HepG2 (cell line): ENCODE measurements around the gene IL17C.

ENCODE experiments used
- NFE2L2 ChIP-seq: fragments of 150-350 bp; IDR thresholded peaks from 2 replicates; pipeline ENCODE4 v1.6.1; 2014; ENCODE audit warnings: low read length
- PITX1 ChIP-seq: sonication (generic); formaldehyde crosslinking; IDR thresholded peaks from 2 replicates; pipeline ENCODE4 v1.5.1; 2020; ENCODE audit warnings: mild to moderate bottlenecking, missing genetic modification reagents
- ZHX1 ChIP-seq: sonication (generic); formaldehyde crosslinking; IDR thresholded peaks from 2 replicates; pipeline ENCODE4 v1.8.1; 2022; ENCODE audit warnings: low read depth, mild to moderate bottlenecking, missing genetic modification reagents
- ZNF251 ChIP-seq: sonication (generic); formaldehyde crosslinking; IDR thresholded peaks from 2 replicates; pipeline ENCODE4 v1.9.0; 2021; ENCODE audit warnings: mild to moderate bottlenecking, missing genetic modification reagents
- TF ChIP-seq, protein P1 (sequence below): sonication (generic); formaldehyde crosslinking; IDR thresholded peaks from 2 replicates; pipeline ENCODE4 v1.5.0; 2020; ENCODE audit warnings: mild to moderate bottlenecking, missing genetic modification reagents, moderate library complexity

DNA sequence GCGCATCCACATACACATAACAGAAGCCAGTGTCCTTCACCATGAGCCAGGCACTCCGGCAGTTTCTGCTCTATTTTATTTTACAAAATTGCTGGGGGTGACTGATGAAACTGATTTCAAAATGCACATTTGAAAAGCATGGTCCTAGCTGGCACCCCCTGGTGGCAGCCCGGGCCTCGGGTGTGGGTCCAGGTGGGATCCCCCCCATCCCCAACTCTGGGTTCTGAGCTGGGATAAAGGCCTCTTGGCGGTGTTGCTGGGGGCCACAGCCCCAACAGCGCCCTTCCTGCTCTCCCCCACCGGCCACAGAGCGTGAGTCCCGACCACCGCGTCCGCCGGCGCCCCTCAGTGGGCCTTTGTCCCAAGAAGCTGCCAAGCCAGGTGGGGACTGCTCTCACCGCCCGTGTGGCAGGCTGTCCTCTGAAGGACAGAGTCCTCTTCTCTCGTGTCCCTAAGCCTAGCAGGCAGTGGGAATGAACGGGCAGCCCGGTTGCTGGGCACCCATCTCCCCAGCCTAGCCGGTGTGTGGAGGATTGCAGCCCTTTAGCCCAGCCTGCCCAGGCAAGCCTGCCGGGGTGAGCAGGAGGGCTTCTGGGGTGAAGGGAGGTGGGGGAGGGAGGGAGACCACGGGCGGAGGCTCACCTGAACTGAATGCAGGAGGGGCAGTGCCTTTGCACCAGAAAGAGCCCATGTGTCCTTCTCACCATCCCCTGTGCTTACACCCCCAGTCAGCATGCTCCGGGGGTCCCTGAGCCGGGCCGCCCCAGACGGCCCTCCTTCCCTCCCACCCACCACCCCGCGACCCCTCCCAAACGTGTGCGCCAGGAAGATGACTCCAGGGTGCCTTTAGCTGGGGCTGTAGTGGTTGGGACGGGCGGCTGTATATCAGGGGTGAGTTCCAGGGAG is 47.0 kb downstream of the IL17C start:
- TF ChIP-seq, protein P1, sequence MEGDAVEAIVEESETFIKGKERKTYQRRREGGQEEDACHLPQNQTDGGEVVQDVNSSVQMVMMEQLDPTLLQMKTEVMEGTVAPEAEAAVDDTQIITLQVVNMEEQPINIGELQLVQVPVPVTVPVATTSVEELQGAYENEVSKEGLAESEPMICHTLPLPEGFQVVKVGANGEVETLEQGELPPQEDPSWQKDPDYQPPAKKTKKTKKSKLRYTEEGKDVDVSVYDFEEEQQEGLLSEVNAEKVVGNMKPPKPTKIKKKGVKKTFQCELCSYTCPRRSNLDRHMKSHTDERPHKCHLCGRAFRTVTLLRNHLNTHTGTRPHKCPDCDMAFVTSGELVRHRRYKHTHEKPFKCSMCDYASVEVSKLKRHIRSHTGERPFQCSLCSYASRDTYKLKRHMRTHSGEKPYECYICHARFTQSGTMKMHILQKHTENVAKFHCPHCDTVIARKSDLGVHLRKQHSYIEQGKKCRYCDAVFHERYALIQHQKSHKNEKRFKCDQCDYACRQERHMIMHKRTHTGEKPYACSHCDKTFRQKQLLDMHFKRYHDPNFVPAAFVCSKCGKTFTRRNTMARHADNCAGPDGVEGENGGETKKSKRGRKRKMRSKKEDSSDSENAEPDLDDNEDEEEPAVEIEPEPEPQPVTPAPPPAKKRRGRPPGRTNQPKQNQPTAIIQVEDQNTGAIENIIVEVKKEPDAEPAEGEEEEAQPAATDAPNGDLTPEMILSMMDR = peak; percentile 70
- no peak for TF ChIP-seq PITX1
- TF ChIP-seq ZHX1 (CRISPR knock-in tag) = no peak
- TF ChIP-seq ZNF251 = no peak
- no peak for TF ChIP-seq NFE2L2
